Coronary artery (tissue), 2 donors: ENCODE measurements around the gene CSF1R.

ENCODE experiments used
- DNase-seq: peaks from one replicate; pipeline ENCODE4 v3.0.0-alpha.2; 2017; ENCODE audit warnings: low spot score
- H3K27ac ChIP-seq, 2 donors: fragments of 200-600 bp; sonication (generic); one replicate each; pipeline ENCODE4 v1.5.1; 2016 to 2019
- H3K4me3 ChIP-seq: fragments of 200-600 bp; sonication (generic); 2 replicates; pipeline ENCODE4 v1.5.1; 2016; ENCODE audit warnings: mild to moderate bottlenecking, moderate library complexity
- CTCF ChIP-seq: fragments of 200-600 bp; sonication (generic); IDR thresholded peaks from one replicate; pipeline ENCODE4 v1.5.1; 2019; ENCODE audit warnings: antibody characterized with exemption

CSF1R gene

GRCh38 chr5:150065346-150065745 is 21.0 kb downstream of the CSF1R start:
- no peak for DNase-seq
- Histone ChIP-seq H3K4me3 (no peak overlapping the region), H3K27ac (peak overlapping the region; percentile 68 to 86)
- no peak for TF ChIP-seq CTCF

GRCh38 chr5:150064681-150065220 is 21.6 kb downstream of the CSF1R start:
- TF ChIP-seq CTCF = no peak
- no peak overlapping the region for H3K4me3 ChIP-seq
- peak overlapping the region; percentile 68 to 86 for H3K27ac ChIP-seq
- DNase-seq = no peak

- no peak overlapping the region for H3K4me3 ChIP-seq
- no peak for TF ChIP-seq CTCF
- peak overlapping the region in 1 of 2 donors; percentile 26 for H3K27ac ChIP-seq
- no peak for DNase-seq
Observed at GRCh38 chr5:150063638-150064037, 22.7 kb downstream of the CSF1R start.

- no peak for DNase-seq
- peak overlapping the region in 1 of 2 donors; percentile 26 for H3K27ac ChIP-seq
- TF ChIP-seq CTCF = no peak
- H3K4me3 ChIP-seq = no peak overlapping the region
Observed at GRCh38 chr5:150062216-150062922, 24.0 kb downstream of the CSF1R start.

GRCh38 chr5:150061538-150061995 is 24.8 kb downstream of the CSF1R start:
- DNase-seq = no peak
- TF ChIP-seq CTCF = no peak
- peak overlapping the region in 1 of 2 donors; percentile 5 for H3K27ac ChIP-seq
- H3K4me3 ChIP-seq = no peak overlapping the region

- H3K4me3 ChIP-seq = no peak overlapping the region
- H3K27ac ChIP-seq = no peak overlapping the region
- TF ChIP-seq CTCF = no peak
- DNase-seq = no peak
Observed at GRCh38 chr5:150060471-150060870, 25.9 kb downstream of the CSF1R start.

- no peak for DNase-seq
- no peak for TF ChIP-seq CTCF
- Histone ChIP-seq H3K27ac (no peak overlapping the region), H3K4me3 (no peak overlapping the region)
Observed at GRCh38 chr5:150059623-150060022, 26.7 kb downstream of the CSF1R start.
